Activated naive CD4-positive, alpha-beta T cell treated with Interleukin-2 at 50 U/mL for 16 hours (primary cell): ENCODE results near the gene GPR78.

Source experiments
- DNase-seq: peaks from one replicate; pipeline ENCODE4 v3.0.0-alpha.2; 2020

GPR78 gene

GRCh38 chr4:8547108-8547911 is 32.9 kb upstream of the GPR78 start:
- DNase-seq: no peak

- no peak for DNase-seq
Measured at GRCh38 chr4:8547912-8548730, 32.1 kb upstream of the GPR78 start.

GRCh38 chr4:8548731-8549351 is 31.4 kb upstream of the GPR78 start:
- no peak for DNase-seq

- no peak for DNase-seq
Measured at GRCh38 chr4:8549352-8549931, 30.8 kb upstream of the GPR78 start.

- DNase-seq: no peak
Measured at GRCh38 chr4:8550691-8551090, 29.5 kb upstream of the GPR78 start.

GRCh38 chr4:8552024-8552423 is 28.2 kb upstream of the GPR78 start:
- no peak for DNase-seq

- no peak for DNase-seq
Measured at GRCh38 chr4:8552581-8553205, 27.5 kb upstream of the GPR78 start.

GRCh38 chr4:8553216-8553615 is 27.0 kb upstream of the GPR78 start:
- no peak for DNase-seq

- no peak for DNase-seq
Measured at GRCh38 chr4:8553991-8554405, 26.2 kb upstream of the GPR78 start.

GRCh38 chr4:8554555-8555100 is 25.6 kb upstream of the GPR78 start:
- DNase-seq: no peak

- DNase-seq: no peak
Measured at GRCh38 chr4:8555716-8556115, 24.5 kb upstream of the GPR78 start.

GRCh38 chr4:8556341-8557150 is 23.6 kb upstream of the GPR78 start:
- no peak for DNase-seq

GRCh38 chr4:8557151-8558076 is 22.8 kb upstream of the GPR78 start:
- DNase-seq: no peak

GRCh38 chr4:8558080-8558960 is 21.9 kb upstream of the GPR78 start:
- no peak for DNase-seq

- DNase-seq: no peak
Measured at GRCh38 chr4:8559011-8559410, 21.2 kb upstream of the GPR78 start.

- DNase-seq: no peak
Measured at GRCh38 chr4:8559524-8560264, 20.5 kb upstream of the GPR78 start.

- DNase-seq: no peak
Measured at GRCh38 chr4:8560265-8561047, 19.7 kb upstream of the GPR78 start.

- DNase-seq: no peak
Measured at GRCh38 chr4:8564595-8564994, 15.6 kb upstream of the GPR78 start.
